Astrocyte (in vitro differentiated cells and primary cell): Measurements from ENCODE around the gene PRKCA. TPM values are rescaled to one million over a fixed set of nuclear protein-coding genes. Genes with fewer than 3 reads are reported as not detected.

Experiments
- DNase-seq: peaks from one replicate; pipeline ENCODE4 v3.0.0-alpha.2; 2010; ENCODE audit warnings: low read depth
- FAIRE-seq: peaks from 2 replicates; lab custom pipeline; 2011; peaks lifted over from hg19 to GRCh38; lab: Jason Lieb, UNC
- H2AFZ ChIP-seq: 2 replicates; pipeline ENCODE4 v1.6.0; 2012; ENCODE audit warnings: low read depth, low read length, inconsistent platforms
- H3K27ac ChIP-seq: 2 replicates; pipeline ENCODE4 v1.5.1; 2011; ENCODE audit warnings: low read depth, low read length, inconsistent platforms
- H3K27me3 ChIP-seq: 2 replicates; pipeline ENCODE4 v1.6.0; 2011; ENCODE audit warnings: low read length, inconsistent platforms; ENCODE audit not compliant: insufficient read depth
- H3K36me3 ChIP-seq: 2 replicates; pipeline ENCODE4 v1.5.1; 2011; ENCODE audit warnings: low read length, inconsistent platforms; ENCODE audit not compliant: insufficient read depth
- H3K4me1 ChIP-seq: 2 replicates; pipeline ENCODE4 v1.5.1; 2011; ENCODE audit warnings: low read length, inconsistent platforms; ENCODE audit not compliant: insufficient read depth
- H3K4me2 ChIP-seq: 2 replicates; pipeline ENCODE4 v1.6.0; 2012; ENCODE audit warnings: low read length, inconsistent platforms
- H3K4me3 ChIP-seq: 2 replicates; pipeline ENCODE4 v1.5.1; 2011; ENCODE audit warnings: low read depth, mild to moderate bottlenecking, low read length, inconsistent platforms; ENCODE audit not compliant: insufficient read depth
- H3K79me2 ChIP-seq: 2 replicates; pipeline ENCODE4 v1.6.0; 2012; ENCODE audit warnings: mild to moderate bottlenecking, low read length, inconsistent platforms; ENCODE audit not compliant: insufficient read depth
- H3K9ac ChIP-seq: 2 replicates; pipeline ENCODE4 v1.6.0; 2012; ENCODE audit warnings: mild to moderate bottlenecking, low read length, inconsistent platforms
- H3K9me3 ChIP-seq: 2 replicates; pipeline ENCODE4 v1.5.1; 2012; ENCODE audit warnings: low read depth, mild to moderate bottlenecking, low read length, inconsistent platforms; ENCODE audit not compliant: insufficient read depth
- H4K20me1 ChIP-seq: 2 replicates; pipeline ENCODE4 v1.6.0; 2012; ENCODE audit warnings: low read length, inconsistent platforms; ENCODE audit not compliant: insufficient read depth
- H3K27ac Mint-ChIP-seq: one replicate; pipeline ENCODE4 v1.8.0; 2021; ENCODE audit warnings: mild to moderate bottlenecking, mixed read lengths; ENCODE audit not compliant: unreplicated experiment
- H3K27me3 Mint-ChIP-seq: one replicate; pipeline ENCODE4 v1.8.0; 2021; ENCODE audit warnings: low read depth, mixed read lengths; ENCODE audit not compliant: unreplicated experiment
- H3K36me3 Mint-ChIP-seq: one replicate; pipeline ENCODE4 v1.8.0; 2021; ENCODE audit warnings: low read depth, mixed read lengths; ENCODE audit not compliant: unreplicated experiment
- H3K4me1 Mint-ChIP-seq: one replicate; pipeline ENCODE4 v1.8.0; 2021; ENCODE audit warnings: low read depth, mixed read lengths; ENCODE audit not compliant: unreplicated experiment
- H3K4me3 Mint-ChIP-seq: one replicate; pipeline ENCODE4 v1.8.0; 2021; ENCODE audit warnings: mild to moderate bottlenecking, moderate library complexity, mixed read lengths; ENCODE audit not compliant: unreplicated experiment
- H3K9me3 Mint-ChIP-seq: one replicate; pipeline ENCODE4 v1.8.0; 2021; ENCODE audit warnings: mild to moderate bottlenecking, mixed read lengths; ENCODE audit not compliant: unreplicated experiment
- EZH2 ChIP-seq: IDR thresholded peaks from 2 replicates; pipeline ENCODE4 v1.6.1; 2012; ENCODE audit warnings: mild to moderate bottlenecking, low read length, inconsistent platforms; ENCODE audit not compliant: insufficient read depth
- total RNA-seq: library from RNA; stranded (reverse); gene quantifications from 2 replicates; pipeline ENCODE4 v1.2.1, GENCODE V29; 2021
- TF ChIP-seq, protein P1 (sequence below): IDR thresholded peaks from 2 replicates; pipeline ENCODE4 v1.5.1; 2011; ENCODE audit warnings: low read depth, mild to moderate bottlenecking, inconsistent platforms, low read length, moderate library complexity; ENCODE audit not compliant: insufficient read depth

PRKCA gene
- total RNA-seq, 1 donor from 2014 or later, result 49.9 TPM

DNA sequence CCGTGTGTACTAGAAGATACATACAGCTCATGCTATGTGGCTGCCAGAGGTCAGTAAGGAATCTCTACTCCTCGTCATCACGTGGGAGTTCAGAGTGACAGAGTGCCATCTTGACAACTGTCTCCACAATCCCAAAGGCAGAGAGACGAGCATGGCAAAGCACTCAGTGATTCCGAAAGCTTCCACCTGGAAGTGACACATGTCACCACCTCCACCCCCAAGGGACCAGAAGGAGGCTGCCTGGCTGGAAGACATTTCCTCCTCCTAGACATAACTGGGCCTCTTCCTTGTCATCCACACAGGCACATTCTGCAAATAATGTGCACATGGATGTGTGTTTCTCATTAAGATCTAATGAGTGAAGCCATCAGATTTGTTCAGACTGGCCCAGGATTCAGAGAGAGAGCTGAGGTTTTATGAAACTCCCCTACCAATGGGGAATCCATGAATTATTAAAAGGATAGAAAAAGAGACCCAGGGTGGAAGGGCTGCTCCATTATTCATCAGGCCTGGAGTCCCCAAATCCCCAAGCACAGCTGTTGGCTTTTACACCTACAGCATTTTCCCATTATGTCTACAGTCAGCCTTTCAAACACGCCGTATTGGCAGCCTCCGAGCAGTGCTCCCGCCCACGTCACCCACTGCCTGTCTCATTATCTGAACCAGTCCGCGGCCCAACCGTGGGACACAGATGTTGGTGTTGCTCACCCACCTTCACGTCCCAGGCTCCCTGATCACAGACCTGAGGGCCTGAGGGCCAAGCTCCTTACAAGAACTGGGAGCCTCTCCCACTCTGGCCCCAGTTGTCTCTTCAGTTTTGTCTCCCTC, 529.2 kb downstream of the PRKCA start:
- Histone ChIP-seq H3K79me2 (no peaks in the 10 kb centered on the region), H3K27me3 (peaks cover 40% of the 10 kb centered on the region), H3K9me3 (no peaks in the 10 kb centered on the region), H3K27ac (no peak overlapping the region), H2AFZ (no peak overlapping the region), H4K20me1 (peaks cover 9% of the 10 kb centered on the region), H3K36me3 (no peaks in the 10 kb centered on the region), H3K4me3 (no peak overlapping the region), H3K4me1 (no peaks in the 10 kb centered on the region), H3K9ac (no peak overlapping the region), H3K4me2 (no peak overlapping the region)
- Mint-ChIP-seq H3K27ac (no peak overlapping the region), H3K9me3 (no peaks in the 10 kb centered on the region), H3K4me3 (no peak overlapping the region), H3K27me3 (peaks cover 61% of the 10 kb centered on the region), H3K36me3 (no peaks in the 10 kb centered on the region), H3K4me1 (no peaks in the 10 kb centered on the region)
- FAIRE-seq (no peak), DNase-seq (no peak)
- TF ChIP-seq EZH2, result no peak
- TF ChIP-seq, protein P1, sequence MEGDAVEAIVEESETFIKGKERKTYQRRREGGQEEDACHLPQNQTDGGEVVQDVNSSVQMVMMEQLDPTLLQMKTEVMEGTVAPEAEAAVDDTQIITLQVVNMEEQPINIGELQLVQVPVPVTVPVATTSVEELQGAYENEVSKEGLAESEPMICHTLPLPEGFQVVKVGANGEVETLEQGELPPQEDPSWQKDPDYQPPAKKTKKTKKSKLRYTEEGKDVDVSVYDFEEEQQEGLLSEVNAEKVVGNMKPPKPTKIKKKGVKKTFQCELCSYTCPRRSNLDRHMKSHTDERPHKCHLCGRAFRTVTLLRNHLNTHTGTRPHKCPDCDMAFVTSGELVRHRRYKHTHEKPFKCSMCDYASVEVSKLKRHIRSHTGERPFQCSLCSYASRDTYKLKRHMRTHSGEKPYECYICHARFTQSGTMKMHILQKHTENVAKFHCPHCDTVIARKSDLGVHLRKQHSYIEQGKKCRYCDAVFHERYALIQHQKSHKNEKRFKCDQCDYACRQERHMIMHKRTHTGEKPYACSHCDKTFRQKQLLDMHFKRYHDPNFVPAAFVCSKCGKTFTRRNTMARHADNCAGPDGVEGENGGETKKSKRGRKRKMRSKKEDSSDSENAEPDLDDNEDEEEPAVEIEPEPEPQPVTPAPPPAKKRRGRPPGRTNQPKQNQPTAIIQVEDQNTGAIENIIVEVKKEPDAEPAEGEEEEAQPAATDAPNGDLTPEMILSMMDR, result no peak

DNA sequence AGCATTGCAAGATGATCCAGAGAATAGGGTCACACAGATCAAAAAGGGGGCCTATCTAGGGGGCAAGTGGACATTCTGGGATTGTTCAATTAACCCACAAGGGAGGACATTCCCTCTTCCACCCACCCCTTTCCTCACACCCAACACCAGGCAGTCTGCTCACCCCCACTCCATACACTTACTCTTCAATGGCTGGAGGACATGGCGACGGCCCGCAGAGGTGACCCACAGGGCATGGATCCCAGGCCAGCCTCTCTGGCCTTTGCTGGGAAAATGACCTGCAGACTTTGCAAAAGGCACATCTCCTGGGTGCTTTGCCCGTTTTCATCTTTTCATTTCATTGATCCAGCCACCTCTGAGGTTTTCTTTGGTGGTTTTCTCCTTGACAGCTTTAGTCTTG, 530.8 kb downstream of the PRKCA start:
- H3K79me2 ChIP-seq, result no peaks in the 10 kb centered on the region
- no peak overlapping the region for H2AFZ ChIP-seq
- H3K27me3 Mint-ChIP-seq, result peaks cover 73% of the 10 kb centered on the region
- no peak overlapping the region for H3K27ac ChIP-seq
- H3K4me3 ChIP-seq, result no peak overlapping the region
- H3K4me1 Mint-ChIP-seq, result no peaks in the 10 kb centered on the region
- TF ChIP-seq, protein P1, result no peak
- no peak for TF ChIP-seq EZH2
- H3K9me3 Mint-ChIP-seq, result no peaks in the 10 kb centered on the region
- FAIRE-seq, result no peak
- DNase-seq, result no peak
- no peaks in the 10 kb centered on the region for H3K9me3 ChIP-seq
- no peaks in the 10 kb centered on the region for H3K4me1 ChIP-seq
- no peak overlapping the region for H3K9ac ChIP-seq
- no peak overlapping the region for H3K27ac Mint-ChIP-seq
- H3K27me3 ChIP-seq, result peaks cover 40% of the 10 kb centered on the region
- no peaks in the 10 kb centered on the region for H3K36me3 Mint-ChIP-seq
- peaks cover 9% of the 10 kb centered on the region for H4K20me1 ChIP-seq
- no peak overlapping the region for H3K4me2 ChIP-seq
- H3K4me3 Mint-ChIP-seq, result no peak overlapping the region
- no peaks in the 10 kb centered on the region for H3K36me3 ChIP-seq

DNA sequence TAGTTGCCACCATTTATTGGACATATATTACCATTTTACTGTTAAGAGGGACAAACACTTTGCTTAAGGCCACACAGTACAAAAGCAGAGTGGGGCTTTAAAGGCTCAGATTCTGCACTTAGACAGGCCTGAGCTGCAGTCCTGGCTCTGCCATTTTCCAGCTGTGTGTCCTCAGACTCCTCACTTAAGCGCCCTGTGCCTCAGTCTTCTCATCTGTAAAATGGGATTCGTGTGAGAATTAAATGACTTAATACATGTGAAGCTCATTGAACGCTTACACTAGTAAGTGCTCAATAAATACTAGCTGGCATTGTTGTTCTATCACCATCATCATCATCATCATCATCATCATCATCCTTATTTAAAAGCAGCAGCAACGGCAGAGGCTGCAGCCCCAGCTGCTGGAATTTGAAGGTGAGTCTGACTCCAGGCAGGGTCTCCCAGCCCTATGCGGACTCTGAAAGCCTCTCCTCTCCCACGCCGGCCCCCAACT, 532.1 kb downstream of the PRKCA start:
- no peak for DNase-seq
- Histone ChIP-seq H3K27ac (no peak overlapping the region), H3K79me2 (no peaks in the 10 kb centered on the region), H3K9me3 (no peaks in the 10 kb centered on the region), H3K36me3 (no peaks in the 10 kb centered on the region), H3K4me1 (no peaks in the 10 kb centered on the region), H3K4me2 (peak overlapping the region; percentile 44), H3K4me3 (no peak overlapping the region), H2AFZ (no peak overlapping the region), H4K20me1 (peaks cover 5% of the 10 kb centered on the region), H3K9ac (no peak overlapping the region), H3K27me3 (peaks cover 40% of the 10 kb centered on the region)
- TF ChIP-seq, protein P1, result no peak
- no peak for TF ChIP-seq EZH2
- Mint-ChIP-seq H3K4me1 (no peaks in the 10 kb centered on the region), H3K27me3 (peaks cover 76% of the 10 kb centered on the region), H3K9me3 (peaks cover 1% of the 10 kb centered on the region), H3K36me3 (no peaks in the 10 kb centered on the region), H3K4me3 (peak overlapping the region; percentile 73), H3K27ac (no peak overlapping the region)
- no peak for FAIRE-seq
